Kidney (tissue), 14 donors: Measurements from ENCODE around the gene ADIPOR2. TPM values are rescaled to one million over a fixed set of nuclear protein-coding genes. Genes with fewer than 3 reads are reported as not detected.
A peak's percentile ranks its signal among the peaks of the same experiment; 100 is the strongest.

Experiments used
- DNase-seq, 5 donors: peaks; one replicate each; pipeline ENCODE4 v3.0.0-alpha.2; 2013 to 2020
- FAIRE-seq: peaks from 2 replicates; lab custom pipeline; 2012; peaks lifted over from hg19 to GRCh38; lab: Jason Lieb, UNC
- H3K27ac ChIP-seq, 2 donors: one replicate each; pipeline ENCODE4 v1.7.0; 2013; ENCODE audit warnings: low read depth in 2 of 2, low read length in 2 of 2, inconsistent platforms in 1 of 2
- H3K27me3 ChIP-seq: one replicate; pipeline ENCODE4 v1.7.1; 2013; ENCODE audit warnings: low read length, inconsistent platforms; ENCODE audit not compliant: control insufficient read depth, insufficient read depth
- H3K36me3 ChIP-seq, 3 donors: one replicate each; pipeline versions ENCODE4 v1.7.0 to v1.7.1; 2013; ENCODE audit warnings: low read length in 3 of 3, control low read depth in 1 of 3, inconsistent platforms in 1 of 3; ENCODE audit not compliant: insufficient read depth in 3 of 3, control insufficient read depth in 2 of 3
- H3K4me1 ChIP-seq, 3 donors: one replicate each; pipeline versions ENCODE4 v1.7.0 to v1.7.1; 2013; ENCODE audit warnings: low read length in 3 of 3, inconsistent platforms in 1 of 3, low read depth in 1 of 3; ENCODE audit not compliant: control insufficient read depth in 2 of 3, insufficient read depth in 2 of 3
- H3K4me3 ChIP-seq, 3 donors: one replicate each; pipeline versions ENCODE4 v1.7.0 to v1.8.1; 2013; ENCODE audit warnings: low read length in 3 of 3, control low read depth in 1 of 3, inconsistent platforms in 1 of 3
- H3K9ac ChIP-seq, 3 donors: one replicate each; pipeline versions ENCODE4 v1.7.0 to v1.7.1; 2013; ENCODE audit warnings: low read length in 3 of 3, control low read depth in 1 of 3, inconsistent platforms in 1 of 3
- H3K9me3 ChIP-seq, 3 donors: one replicate each; pipeline versions ENCODE4 v1.7.0 to v1.7.1; 2013; ENCODE audit warnings: low read length in 3 of 3, control low read depth in 1 of 3, inconsistent platforms in 1 of 3; ENCODE audit not compliant: control insufficient read depth in 2 of 3, insufficient read depth in 1 of 3
- intact Hi-C: fragments of 100-400 bp; cut with DNase I; formaldehyde crosslinking; loops from one replicate; pipeline ENCODE4 v1.11.1; 2022
- polyA plus RNA-seq: library from polyadenylated mRNA; stranded (reverse); fragments of 350-450 nt; fragmentation: Illumina TruSeq; extraction: RNeasy Lipid Tissue Mini Kit (QIAGEN cat#74804); gene quantifications from one replicate; pipeline ENCODE4 v1.2.3, GENCODE V29; 2014; ENCODE audit warnings: low read depth, low replicate concordance; ENCODE audit not compliant: insufficient read depth
- total RNA-seq: library from RNA; stranded (reverse); fragmentation: NEBNext Ultra II Directional; extraction: Animal tissue kit (Norgen Biotek cat#: 25700); gene quantifications from one replicate; pipeline ENCODE4 v1.2.1, GENCODE V29; 2021
- TF ChIP-seq, protein P1 (sequence below): IDR thresholded peaks from 3 replicates; pipeline ENCODE4 v1.5.1; 2012; ENCODE audit warnings: mild to moderate bottlenecking, moderate library complexity, borderline replicate concordance; ENCODE audit not compliant: insufficient read depth; ENCODE audit errors: extremely low read depth
- donor health status: control.
- donor health status: control.
- donor health status: control.
- donor health status: control.
- donor health status: control.
- donor health status: DM: yes; HTN: yes; CAD: no.
- donor health status: Normal renal cell carcinoma (clear cell type).

The ADIPOR2 gene
- total and polyA plus RNA-seq, 2 donors from 2014 or later = 26.7 to 50.0 TPM

DNA sequence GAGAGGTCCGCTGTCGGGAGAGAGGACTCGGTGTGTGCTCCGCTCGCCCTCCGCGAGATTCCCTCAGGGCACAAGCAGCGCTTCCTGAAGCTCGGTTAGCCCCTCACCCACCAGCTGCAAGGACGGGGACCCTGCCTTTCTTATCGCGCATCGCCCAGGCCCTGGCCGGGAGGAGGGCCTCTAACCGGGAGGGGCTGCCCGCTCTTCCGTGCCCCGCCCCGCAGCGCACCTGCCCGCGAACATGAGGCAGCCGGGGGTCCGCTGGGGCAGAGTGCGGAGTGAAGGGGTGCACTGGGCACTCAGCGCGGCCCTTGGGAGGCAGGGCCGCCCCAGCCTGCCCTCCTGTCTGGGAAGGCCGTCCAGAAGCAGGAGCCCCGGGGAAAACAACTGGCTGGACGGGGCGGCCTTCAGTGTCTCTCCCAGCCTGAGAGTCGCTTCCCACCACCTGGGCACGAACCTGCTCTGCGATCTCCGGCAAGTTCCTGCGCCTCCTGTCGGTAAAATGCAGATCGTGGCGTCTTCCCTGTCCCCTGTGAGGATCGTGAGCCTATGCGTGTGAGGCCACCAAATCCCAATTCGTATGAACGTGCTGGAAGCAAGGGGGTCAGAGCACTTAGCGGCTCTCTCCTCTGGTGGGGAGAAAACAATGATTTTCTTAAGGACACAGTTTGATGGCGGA lies 28.0 kb upstream of the ADIPOR2 start:
- TF ChIP-seq, protein P1, sequence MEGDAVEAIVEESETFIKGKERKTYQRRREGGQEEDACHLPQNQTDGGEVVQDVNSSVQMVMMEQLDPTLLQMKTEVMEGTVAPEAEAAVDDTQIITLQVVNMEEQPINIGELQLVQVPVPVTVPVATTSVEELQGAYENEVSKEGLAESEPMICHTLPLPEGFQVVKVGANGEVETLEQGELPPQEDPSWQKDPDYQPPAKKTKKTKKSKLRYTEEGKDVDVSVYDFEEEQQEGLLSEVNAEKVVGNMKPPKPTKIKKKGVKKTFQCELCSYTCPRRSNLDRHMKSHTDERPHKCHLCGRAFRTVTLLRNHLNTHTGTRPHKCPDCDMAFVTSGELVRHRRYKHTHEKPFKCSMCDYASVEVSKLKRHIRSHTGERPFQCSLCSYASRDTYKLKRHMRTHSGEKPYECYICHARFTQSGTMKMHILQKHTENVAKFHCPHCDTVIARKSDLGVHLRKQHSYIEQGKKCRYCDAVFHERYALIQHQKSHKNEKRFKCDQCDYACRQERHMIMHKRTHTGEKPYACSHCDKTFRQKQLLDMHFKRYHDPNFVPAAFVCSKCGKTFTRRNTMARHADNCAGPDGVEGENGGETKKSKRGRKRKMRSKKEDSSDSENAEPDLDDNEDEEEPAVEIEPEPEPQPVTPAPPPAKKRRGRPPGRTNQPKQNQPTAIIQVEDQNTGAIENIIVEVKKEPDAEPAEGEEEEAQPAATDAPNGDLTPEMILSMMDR = peak; percentile 22
- no peak overlapping the region for H3K9ac ChIP-seq
- FAIRE-seq = no peak
- intact Hi-C loops = no loop called here
- H3K27me3 ChIP-seq = no peaks in the 10 kb centered on the region
- H3K4me3 ChIP-seq = no peak overlapping the region
- H3K4me1 ChIP-seq = peaks cover 0 to 9% (median 7%) of the 10 kb centered on the region in 3 donors
- no peaks in the 10 kb centered on the region for H3K9me3 ChIP-seq
- peak in 4 of 5 donors; percentile 69 to 77 (median 72) for DNase-seq
- no peaks in the 10 kb centered on the region for H3K36me3 ChIP-seq
- H3K27ac ChIP-seq = peak overlapping the region; percentile 32 to 53

DNA sequence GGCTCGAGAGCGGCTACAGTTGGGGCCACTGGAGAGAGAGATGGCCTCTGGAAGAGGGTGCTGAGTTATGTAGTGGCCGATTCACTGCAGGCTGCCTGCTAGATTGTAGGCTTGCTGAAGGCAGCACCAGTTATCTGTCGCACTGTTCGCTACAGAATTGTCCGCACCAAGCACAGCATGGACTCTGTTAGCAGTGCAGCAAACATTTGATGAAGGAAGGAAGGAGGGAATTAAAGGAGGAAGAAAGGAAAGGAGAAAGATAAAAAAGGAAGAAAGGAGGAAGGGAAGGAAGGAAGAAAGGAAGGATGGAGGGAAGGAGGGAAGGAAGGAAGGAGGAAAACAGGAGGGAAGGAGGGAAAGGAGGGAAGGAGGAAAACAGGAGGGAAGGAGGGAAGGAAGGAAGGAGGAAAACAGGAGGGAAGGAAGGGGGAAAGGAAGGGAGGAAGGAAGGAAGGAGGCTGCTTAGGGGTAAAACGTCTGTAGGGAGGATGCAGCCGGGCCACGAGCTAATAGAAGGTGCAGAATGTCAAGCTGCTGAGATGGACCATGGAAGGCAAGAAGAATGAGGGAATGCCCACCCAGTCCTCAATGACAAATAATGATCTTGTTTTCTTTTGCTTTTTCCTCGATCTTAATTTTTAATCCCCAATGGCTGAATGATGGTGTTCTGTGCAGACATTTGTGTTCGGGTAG lies 27.3 kb upstream of the ADIPOR2 start:
- TF ChIP-seq, protein P1 = no peak
- DNase-seq (no peak), FAIRE-seq (no peak)
- no peak overlapping the region for H3K4me3 ChIP-seq
- no peak overlapping the region for H3K9ac ChIP-seq
- H3K27ac ChIP-seq = no peak overlapping the region
- H3K9me3 ChIP-seq = no peaks in the 10 kb centered on the region
- H3K36me3 ChIP-seq = no peaks in the 10 kb centered on the region
- intact Hi-C loops = no loop called here
- no peaks in the 10 kb centered on the region for H3K27me3 ChIP-seq
- peaks cover 0 to 9% (median 7%) of the 10 kb centered on the region in 3 donors for H3K4me1 ChIP-seq

DNA sequence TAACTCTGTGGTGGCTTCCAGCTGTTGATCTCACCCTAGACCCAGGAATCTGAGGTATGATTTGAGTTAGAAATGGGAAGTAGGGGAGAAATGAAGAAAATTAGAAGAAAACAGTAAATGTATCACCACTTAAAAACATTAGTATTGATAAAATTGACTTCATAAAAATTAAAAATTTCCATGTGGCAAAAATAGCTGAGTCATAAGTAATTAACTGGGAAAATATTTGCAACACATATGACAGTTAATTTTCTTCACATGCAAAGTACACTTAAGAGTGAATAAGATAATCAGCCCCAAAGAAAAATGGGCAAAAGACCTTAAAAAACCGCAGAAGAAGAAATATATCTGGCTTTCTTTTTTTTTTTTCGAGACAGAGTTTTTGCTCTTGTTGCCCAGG lies 25.5 kb upstream of the ADIPOR2 start:
- TF ChIP-seq, protein P1 = no peak
- intact Hi-C loops = no loop called here
- H3K27ac ChIP-seq = no peak overlapping the region
- no peaks in the 10 kb centered on the region for H3K36me3 ChIP-seq
- H3K4me3 ChIP-seq = no peak overlapping the region
- no peaks in the 10 kb centered on the region for H3K27me3 ChIP-seq
- no peaks in the 10 kb centered on the region for H3K9me3 ChIP-seq
- no peak for DNase-seq
- FAIRE-seq = no peak
- H3K9ac ChIP-seq = no peak overlapping the region
- H3K4me1 ChIP-seq = peaks cover 0 to 5% (median 1%) of the 10 kb centered on the region in 3 donors
